CD4-positive, alpha-beta T cell treated with Interferon gamma for 1 hour (primary cell): ENCODE results near the gene TTLL11.

Experiments
- DNase-seq: peaks from one replicate; pipeline ENCODE4 v3.0.0-alpha.2; 2020

TTLL11 gene

DNA sequence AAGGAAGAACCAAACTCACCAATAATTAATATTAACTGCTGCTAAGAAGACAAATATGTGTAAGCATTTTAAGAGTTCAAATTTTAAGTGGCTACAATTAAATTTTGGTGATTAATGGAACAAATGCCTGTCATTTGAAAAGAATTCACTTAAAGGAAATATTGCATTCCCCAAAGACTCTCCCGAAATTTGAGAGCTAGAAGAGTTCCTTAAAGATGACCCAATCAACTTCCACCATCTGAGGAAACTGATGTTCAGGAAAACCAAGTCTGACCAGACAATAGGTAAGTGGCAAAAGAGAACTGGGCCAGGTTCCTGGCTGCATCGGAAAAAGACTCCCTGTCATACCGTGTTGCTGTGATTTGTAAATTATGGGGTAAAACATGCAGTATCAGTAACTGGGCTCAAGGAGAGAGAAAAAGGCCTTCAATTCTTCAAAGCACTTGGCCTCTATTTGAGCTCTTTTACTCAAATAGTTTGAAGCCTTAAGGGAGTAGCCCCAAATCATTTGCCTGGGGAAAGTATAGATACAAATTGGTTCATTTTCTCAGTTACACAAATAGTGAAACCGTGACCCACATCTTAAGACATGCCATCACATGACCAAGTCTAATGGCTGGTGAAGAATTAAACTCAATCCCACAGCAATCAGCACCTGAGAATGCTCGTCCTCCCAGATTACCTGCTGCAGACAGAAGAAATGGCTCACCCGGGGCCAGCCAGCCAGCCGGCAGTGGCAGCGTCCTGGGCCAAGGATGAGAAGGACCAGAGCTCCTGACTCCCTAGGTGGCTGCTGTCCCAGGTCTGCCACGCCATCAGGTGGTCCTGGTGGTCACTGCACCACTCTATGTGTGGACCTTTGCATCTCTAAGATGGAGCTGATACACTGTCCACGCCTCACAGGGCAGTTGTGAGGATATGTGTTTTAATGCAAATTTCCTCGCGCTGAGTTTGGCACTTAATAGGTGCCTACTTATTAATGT lies 162.9 kb downstream of the TTLL11 start:
- DNase-seq: no peak

GRCh38 chr9:121927636-121928035 lies 165.5 kb downstream of the TTLL11 start:
- DNase-seq: no peak

GRCh38 chr9:121927081-121927480 lies 166.0 kb downstream of the TTLL11 start:
- no peak for DNase-seq

DNA sequence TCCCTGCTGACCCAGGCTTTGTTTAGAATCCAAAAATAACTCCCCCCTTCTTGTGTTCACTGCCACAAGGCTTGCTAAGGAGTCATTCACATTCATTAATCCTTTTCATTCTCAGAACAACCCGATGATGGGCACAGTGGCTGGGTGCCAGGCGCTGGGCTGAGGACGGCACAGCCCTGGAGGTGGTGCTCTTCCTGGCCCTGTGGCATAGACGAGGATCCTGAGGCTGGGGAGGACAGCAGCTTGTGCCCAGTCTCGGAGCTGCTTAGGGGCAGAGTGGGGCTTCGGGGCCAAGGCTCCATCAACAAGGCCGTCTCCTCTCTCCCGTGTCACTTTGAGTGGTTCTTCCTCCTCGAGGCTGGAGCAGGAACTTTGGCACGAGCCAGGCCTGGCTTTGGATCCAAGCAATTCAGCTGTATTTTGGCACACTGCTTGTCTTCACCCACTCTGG lies 166.7 kb downstream of the TTLL11 start:
- no peak for DNase-seq

GRCh38 chr9:121925935-121926334 lies 167.2 kb downstream of the TTLL11 start:
- no peak for DNase-seq

GRCh38 chr9:121924700-121925099 lies 168.4 kb downstream of the TTLL11 start:
- DNase-seq: no peak

DNA sequence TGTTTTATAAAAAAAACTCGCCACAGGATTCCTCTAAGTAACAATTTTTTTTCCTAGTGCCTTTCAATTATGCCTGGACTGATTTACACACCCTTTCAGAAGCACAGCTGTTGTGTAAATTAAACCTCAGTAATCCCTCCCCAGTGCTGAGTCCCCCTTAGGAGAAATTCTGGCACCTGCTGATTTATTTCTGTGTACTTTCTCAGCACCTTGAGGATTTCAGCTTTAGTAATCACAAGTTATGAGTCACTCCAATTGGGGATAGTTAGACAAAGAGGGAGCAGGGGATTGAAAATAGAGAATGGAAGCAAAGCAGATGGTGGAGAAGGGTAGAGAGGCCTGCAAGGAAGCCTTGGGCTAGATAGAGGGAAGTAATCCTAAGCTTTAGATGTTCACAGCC lies 171.7 kb downstream of the TTLL11 start:
- no peak for DNase-seq

DNA sequence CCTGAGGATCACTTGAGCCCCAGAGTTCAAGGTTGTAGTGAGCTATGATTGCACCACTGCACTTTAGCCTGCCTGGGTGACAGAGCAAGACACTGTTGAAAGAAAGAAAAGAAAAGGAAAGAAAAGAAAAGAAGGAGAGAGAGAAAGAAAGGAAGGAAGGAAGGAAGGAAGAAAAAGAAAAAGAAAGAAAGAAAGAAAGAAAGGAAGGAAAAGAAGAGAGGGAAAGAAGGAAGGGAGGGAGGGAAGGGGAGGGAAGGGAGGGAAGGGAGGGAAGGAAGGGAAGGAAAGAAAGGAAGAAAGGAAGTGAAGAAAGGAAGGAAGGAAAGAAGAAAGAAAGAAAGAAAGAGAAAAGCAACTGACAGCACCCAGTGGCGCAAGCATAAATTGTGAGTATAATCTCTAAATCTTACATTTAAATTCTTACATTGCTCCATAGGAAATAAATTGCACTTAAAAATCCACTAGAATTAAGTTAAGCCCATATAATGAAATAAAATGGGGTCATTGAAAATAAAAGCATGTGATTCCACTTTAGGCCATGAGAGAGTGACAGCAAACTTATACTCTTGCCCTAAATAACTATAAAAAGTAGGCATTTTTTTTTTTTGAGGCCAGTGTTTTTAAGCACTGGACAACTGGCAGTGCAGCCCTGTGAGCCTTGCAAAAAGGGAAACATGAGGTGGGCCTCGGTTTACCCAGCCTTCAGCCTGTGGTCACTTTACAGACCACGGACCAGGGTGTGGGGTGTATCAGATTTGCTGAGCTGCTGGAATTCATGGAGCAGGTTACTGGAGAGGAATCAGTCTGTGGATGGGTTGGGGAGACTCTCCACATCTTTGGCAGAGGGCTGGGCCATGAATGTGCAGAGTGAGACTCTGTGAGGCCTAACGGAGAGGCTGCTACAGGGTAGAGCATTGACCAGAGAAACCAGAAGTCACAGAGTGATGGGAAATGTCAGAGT lies 175.5 kb downstream of the TTLL11 start:
- DNase-seq: no peak

GRCh38 chr9:121915304-121915625 lies 177.8 kb downstream of the TTLL11 start:
- DNase-seq: no peak

GRCh38 chr9:121914604-121915303 lies 178.4 kb downstream of the TTLL11 start:
- no peak for DNase-seq

- DNase-seq: no peak
Observed at GRCh38 chr9:121914017-121914595, 179.0 kb downstream of the TTLL11 start.

- DNase-seq: no peak
Observed at GRCh38 chr9:121912812-121913627, 180.1 kb downstream of the TTLL11 start.

- DNase-seq: no peak
Observed at GRCh38 chr9:121910491-121911040, 182.5 kb downstream of the TTLL11 start.

DNA sequence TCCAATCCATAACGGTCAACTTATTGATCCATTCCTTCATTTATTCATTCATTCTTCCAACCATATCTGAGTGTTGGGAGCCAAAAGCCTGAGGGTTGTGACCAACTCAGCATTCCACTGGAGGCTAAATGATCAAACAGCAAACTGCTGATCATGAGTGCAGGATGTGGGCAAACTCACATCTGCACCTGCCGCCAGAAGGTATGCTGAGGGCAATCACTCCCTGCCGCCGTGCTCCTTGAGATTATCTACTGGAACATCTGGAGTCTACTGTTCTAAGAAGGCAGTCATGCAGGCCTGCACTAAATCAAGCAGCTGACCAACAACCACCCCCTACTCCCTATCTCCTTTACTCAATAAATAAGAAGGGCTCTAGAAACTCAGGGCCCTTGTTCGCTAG lies 184.0 kb downstream of the TTLL11 start:
- no peak for DNase-seq

GRCh38 chr9:121906074-121906870 lies 186.8 kb downstream of the TTLL11 start:
- DNase-seq: no peak

GRCh38 chr9:121902461-121903135 lies 190.5 kb downstream of the TTLL11 start:
- no peak for DNase-seq

GRCh38 chr9:121901616-121902015 lies 191.5 kb downstream of the TTLL11 start:
- no peak for DNase-seq

DNA sequence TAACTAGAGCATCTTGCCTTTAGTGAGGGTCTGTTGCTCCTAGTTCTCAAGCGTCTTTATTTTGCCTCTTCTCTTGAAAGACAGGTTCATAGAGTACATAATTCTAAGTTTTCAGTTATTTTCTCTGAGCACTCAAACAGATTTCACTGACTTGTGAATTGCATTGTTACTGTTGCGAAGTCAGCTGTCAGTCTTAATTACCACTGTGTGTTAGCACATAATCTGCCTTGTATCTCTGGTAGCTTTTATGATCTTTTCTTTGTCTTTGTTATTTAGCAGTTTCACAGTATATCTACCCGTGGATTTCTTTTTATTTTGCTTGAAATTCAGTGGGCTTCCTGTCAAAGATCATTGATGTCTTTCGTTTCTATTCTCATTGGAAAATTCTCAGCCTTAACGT lies 192.9 kb downstream of the TTLL11 start:
- DNase-seq: no peak

DNA sequence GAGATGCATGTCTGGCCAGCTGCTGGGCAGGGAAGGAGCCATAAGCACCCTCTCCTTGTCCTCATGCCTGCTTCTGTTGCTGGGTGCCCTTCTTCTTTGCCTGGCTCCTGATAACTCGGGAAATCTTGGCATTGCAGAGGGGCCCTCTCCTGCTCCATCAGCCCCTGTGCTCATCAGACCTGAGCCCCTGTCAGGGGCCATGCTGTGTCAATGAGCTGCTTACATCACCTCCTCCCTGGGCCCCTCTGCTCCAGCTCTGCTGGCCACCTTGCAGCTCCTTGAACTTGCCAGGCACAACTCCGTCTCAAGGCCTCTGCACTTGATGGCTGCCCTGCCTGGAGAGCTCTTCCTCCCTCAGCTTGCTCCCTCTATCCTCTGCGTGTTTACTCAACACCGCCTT lies 194.3 kb downstream of the TTLL11 start:
- DNase-seq: no peak

DNA sequence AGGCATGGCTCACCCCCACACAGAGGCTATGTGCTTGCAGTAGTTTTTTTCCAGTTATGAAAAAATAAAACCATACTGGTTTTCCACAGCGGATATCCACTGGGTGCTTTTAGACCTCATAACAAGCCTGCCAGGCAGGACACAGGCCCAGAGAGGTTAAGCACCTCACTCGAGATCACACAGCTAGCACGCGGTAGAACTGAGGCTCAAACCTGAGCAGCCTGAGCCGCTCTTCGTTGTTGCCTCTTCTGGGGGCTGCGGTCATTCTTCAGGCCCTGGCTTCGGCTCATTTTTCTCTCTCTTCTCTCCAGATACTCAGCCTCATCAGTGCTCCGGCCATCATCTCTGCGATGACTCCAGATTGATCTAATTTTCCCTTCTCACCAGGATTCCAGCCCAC lies 196.0 kb downstream of the TTLL11 start:
- DNase-seq: no peak
